Colonic mucosa (tissue), 4 donors: ENCODE results near the gene MAST3. TPM values are rescaled to one million over a fixed set of nuclear protein-coding genes. Genes with fewer than 3 reads are reported as not detected.

ENCODE experiments used
- DNase-seq: peaks from one replicate; pipeline ENCODE4 v3.0.0-alpha.2; 2020
- H3K27ac ChIP-seq: fragments of 200-600 bp; one replicate; pipeline ENCODE4 v1.8.0; 2021
- H3K27me3 ChIP-seq: fragments of 200-600 bp; one replicate; pipeline ENCODE4 v1.8.0; 2021
- H3K36me3 ChIP-seq: fragments of 200-600 bp; one replicate; pipeline ENCODE4 v1.8.0; 2021
- H3K4me1 ChIP-seq: fragments of 200-600 bp; one replicate; pipeline ENCODE4 v1.8.0; 2021; ENCODE audit warnings: mild to moderate bottlenecking
- H3K4me3 ChIP-seq: fragments of 200-600 bp; one replicate; pipeline ENCODE4 v1.8.0; 2021
- H3K9ac ChIP-seq, 2 donors: one replicate each; pipeline ENCODE4 v1.7.0; 2013; ENCODE audit warnings: control low read depth in 2 of 2, low read depth in 2 of 2, low read length in 2 of 2
- H3K9me3 ChIP-seq: fragments of 200-600 bp; one replicate; pipeline ENCODE4 v1.8.0; 2021
- CTCF ChIP-seq: fragments of 200-600 bp; IDR thresholded peaks from one replicate; pipeline ENCODE4 v1.8.0; 2022; ENCODE audit warnings: antibody characterized with exemption, mild to moderate bottlenecking
- intact Hi-C: fragments of 100-400 bp; cut with DNase I; formaldehyde crosslinking; loops from one replicate; pipeline ENCODE4 v1.14.1; 2022
- total RNA-seq, 2 donors: library from RNA; stranded (reverse); fragmentation: NEBNext Ultra II Directional in 1 of 2; extraction: Animal tissue kit (Norgen Biotek cat#: 25700) in 1 of 2; gene quantifications; one replicate each; pipeline ENCODE4 v1.2.1, GENCODE V29; 2021
- donor health status: healthy.
- donor health status: DM: no; HTN: no; CAD: no.
- donor health status: DM: no; HTN: no; CAD: no.

MAST3 gene
- total RNA-seq, 2 donors from 2014 or later = 24.3 to 30.9 TPM

- H3K9me3 ChIP-seq = no peaks in the 10 kb centered on the region
- no peak for TF ChIP-seq CTCF
Measured at GRCh38 chr19:18072335-18072734, 25.2 kb upstream of the MAST3 start.

GRCh38 chr19:18073197-18073596, 24.4 kb upstream of the MAST3 start:
- Histone ChIP-seq H3K4me3 (no peak overlapping the region), H3K4me1 (no peaks in the 10 kb centered on the region), H3K36me3 (no peaks in the 10 kb centered on the region), H3K27me3 (no peaks in the 10 kb centered on the region), H3K9ac (no peak overlapping the region), H3K9me3 (no peaks in the 10 kb centered on the region), H3K27ac (no peak overlapping the region)
- intact Hi-C loops = no loop called here
- DNase-seq = no peak
- no peak for TF ChIP-seq CTCF

More at GRCh38 chr19:18072335-18072734, 25.2 kb upstream of the MAST3 start:
- H3K27me3 ChIP-seq = no peaks in the 10 kb centered on the region
- no peak for DNase-seq
- H3K4me1 ChIP-seq = no peaks in the 10 kb centered on the region
- intact Hi-C loops = no loop called here
- H3K36me3 ChIP-seq = no peaks in the 10 kb centered on the region
- no peak overlapping the region for H3K27ac ChIP-seq
- no peak overlapping the region for H3K4me3 ChIP-seq
- no peak overlapping the region for H3K9ac ChIP-seq

GRCh38 chr19:18074192-18074591, 23.4 kb upstream of the MAST3 start:
- no peaks in the 10 kb centered on the region for H3K36me3 ChIP-seq
- TF ChIP-seq CTCF = no peak
- no peaks in the 10 kb centered on the region for H3K27me3 ChIP-seq
- H3K4me1 ChIP-seq = no peaks in the 10 kb centered on the region
- no peak for DNase-seq
- no peak overlapping the region for H3K4me3 ChIP-seq
- H3K9ac ChIP-seq = no peak overlapping the region
- H3K9me3 ChIP-seq = no peaks in the 10 kb centered on the region
- intact Hi-C loops = no loop called here
- no peak overlapping the region for H3K27ac ChIP-seq

GRCh38 chr19:18083929-18084684, 13.5 kb upstream of the MAST3 start:
- Histone ChIP-seq H3K9ac (no peak overlapping the region), H3K27me3 (no peaks in the 10 kb centered on the region), H3K4me3 (no peak overlapping the region), H3K27ac (no peak overlapping the region), H3K4me1 (no peaks in the 10 kb centered on the region), H3K9me3 (no peaks in the 10 kb centered on the region), H3K36me3 (no peaks in the 10 kb centered on the region)
- intact Hi-C loops = no loop called here
- DNase-seq = no peak
- TF ChIP-seq CTCF = no peak

- H3K27ac ChIP-seq = no peak overlapping the region
- no peak overlapping the region for H3K9ac ChIP-seq
- H3K9me3 ChIP-seq = no peaks in the 10 kb centered on the region
- no peaks in the 10 kb centered on the region for H3K36me3 ChIP-seq
- DNase-seq = no peak
- H3K4me1 ChIP-seq = no peaks in the 10 kb centered on the region
- intact Hi-C loops = no loop called here
- H3K27me3 ChIP-seq = no peaks in the 10 kb centered on the region
- H3K4me3 ChIP-seq = no peak overlapping the region
- no peak for TF ChIP-seq CTCF
Measured at GRCh38 chr19:18085702-18086457, 11.7 kb upstream of the MAST3 start.
